ENCODE measurements around the gene RPTOR. TPM values are rescaled to one million over a fixed set of nuclear protein-coding genes. Genes with fewer than 3 reads are reported as not detected.
A peak's percentile ranks its signal among the peaks of the same experiment; 100 is the strongest.

Gene RPTOR
- total RNA-seq, 2 experiments from 2014 or later: 45.3 to 49.1 TPM

- ATAC-seq: no peak
- no peak overlapping the region for H3K4me3 Mint-ChIP-seq
- H3K4me1 Mint-ChIP-seq (ENCODE audit: low read depth): peaks cover 77% of the 10 kb centered on the region
- H3K36me3 Mint-ChIP-seq (ENCODE audit: low read depth): peaks cover 58% of the 10 kb centered on the region
- CTCF ChIA-PET: no interaction called here
- no peaks in the 10 kb centered on the region for H3K27me3 Mint-ChIP-seq
- intact Hi-C loops (cut with micrococcal nuclease): no loop called here
- H3K9me3 Mint-ChIP-seq: peaks cover 5% of the 10 kb centered on the region
- H3K27ac Mint-ChIP-seq: no peak overlapping the region
- TF ChIP-seq CTCF (IDR thresholded peaks at IDR 0.05): no peak
- DNase-seq: no peak
- POLR2A ChIA-PET: no interaction called here
These were observed 101.7 kb downstream of the RPTOR start for GRCh38 chr17:80646328-80646727.

- ChIA-PET POLR2A (interaction anchor here (0.6 to 1.7 kb wide), 4 partner anchors 8 to 33 kb away, joined by 3 to 7 read pairs (median 3); no protein-coding TSS in a partner anchor), CTCF (no interaction called here)
- H3K4me1 Mint-ChIP-seq (ENCODE audit: low read depth): peaks cover 78% of the 10 kb centered on the region
- TF ChIP-seq CTCF (IDR thresholded peaks at IDR 0.05): no peak
- H3K4me3 Mint-ChIP-seq: no peak overlapping the region
- H3K27me3 Mint-ChIP-seq: no peaks in the 10 kb centered on the region
- peaks cover 5% of the 10 kb centered on the region for H3K9me3 Mint-ChIP-seq
- peak; percentile 19 for ATAC-seq
- H3K36me3 Mint-ChIP-seq (ENCODE audit: low read depth): peaks cover 67% of the 10 kb centered on the region
- intact Hi-C loops (cut with micrococcal nuclease): no loop called here
- DNase-seq: peak; percentile 26
- peak overlapping the region; percentile 68 for H3K27ac Mint-ChIP-seq
These were observed 103.1 kb downstream of the RPTOR start for GRCh38 chr17:80647746-80648145.

GRCh38 chr17:80649200-80649644 lies 104.6 kb downstream of the RPTOR start:
- Mint-ChIP-seq H3K36me3 (ENCODE audit: low read depth) (peaks cover 58% of the 10 kb centered on the region), H3K27me3 (no peaks in the 10 kb centered on the region), H3K4me1 (ENCODE audit: low read depth) (peaks cover 75% of the 10 kb centered on the region), H3K27ac (peak overlapping the region; percentile 94), H3K4me3 (no peak overlapping the region), H3K9me3 (peaks cover 5% of the 10 kb centered on the region)
- ChIA-PET CTCF (interaction anchor here (0.6 to 1.6 kb wide), 8 partner anchors 10 to 222 kb away, joined by 3 to 5 read pairs (median 3); no protein-coding TSS in a partner anchor), POLR2A (interaction anchor here (1.0 to 1.3 kb wide), 4 partner anchors 8 to 56 kb away, joined by 3 to 4 read pairs (median 3); no protein-coding TSS in a partner anchor)
- intact Hi-C loops (cut with micrococcal nuclease): no loop called here
- peak; percentile 43 for DNase-seq
- no peak for TF ChIP-seq CTCF (IDR thresholded peaks at IDR 0.05)
- peak; percentile 31 for ATAC-seq

- peak; percentile 36 for TF ChIP-seq CTCF (IDR thresholded peaks at IDR 0.05)
- Mint-ChIP-seq H3K27me3 (no peaks in the 10 kb centered on the region), H3K4me1 (ENCODE audit: low read depth) (peaks cover 73% of the 10 kb centered on the region), H3K4me3 (peak overlapping the region; percentile 35), H3K27ac (peak overlapping the region; percentile 94), H3K36me3 (ENCODE audit: low read depth) (peaks cover 56% of the 10 kb centered on the region), H3K9me3 (peaks cover 6% of the 10 kb centered on the region)
- ChIA-PET CTCF (interaction anchor here (0.6 to 1.6 kb wide), 10 partner anchors 10 to 222 kb away, joined by 3 to 5 read pairs (median 3); no protein-coding TSS in a partner anchor), POLR2A (interaction anchor here (1.0 to 1.3 kb wide), 5 partner anchors 8 to 57 kb away, joined by 3 to 4 read pairs (median 3); no protein-coding TSS in a partner anchor)
- DNase-seq (peak; percentile 94), ATAC-seq (peak; percentile 90)
- intact Hi-C loops (cut with micrococcal nuclease): no loop called here
These were observed 105.2 kb downstream of the RPTOR start for GRCh38 chr17:80649672-80650330.

GRCh38 chr17:80650331-80650672 lies 105.7 kb downstream of the RPTOR start:
- peak overlapping the region; percentile 35 for H3K4me3 Mint-ChIP-seq
- no peak for DNase-seq
- H3K27me3 Mint-ChIP-seq: no peaks in the 10 kb centered on the region
- H3K9me3 Mint-ChIP-seq: peaks cover 6% of the 10 kb centered on the region
- TF ChIP-seq CTCF (IDR thresholded peaks at IDR 0.05): no peak
- CTCF ChIA-PET: interaction anchor here (0.9 to 1.6 kb wide), 6 partner anchors 11 to 130 kb away, joined by 3 to 5 read pairs (median 3); no protein-coding TSS in a partner anchor
- peak overlapping the region; percentile 94 for H3K27ac Mint-ChIP-seq
- POLR2A ChIA-PET: interaction anchor here (1.1 to 1.3 kb wide), 2 partner anchors 40 to 57 kb away, joined by 3 read pairs; no protein-coding TSS in a partner anchor
- peaks cover 53% of the 10 kb centered on the region for H3K36me3 Mint-ChIP-seq (ENCODE audit: low read depth)
- H3K4me1 Mint-ChIP-seq (ENCODE audit: low read depth): peaks cover 68% of the 10 kb centered on the region
- intact Hi-C loops (cut with micrococcal nuclease): no loop called here
- ATAC-seq: no peak

All from activated CD8-positive, alpha-beta T cell treated with anti-CD3 and anti-CD28 coated beads for 36 hours (primary cell).